ENCODE measurements around the gene ITPKB.
"Not testable (repeated sequence)": the region's sequence is repeated elsewhere in the genome, so short reads cannot be mapped to it uniquely, and the experiment has no call there.

The ITPKB gene

GRCh38 chr1:226603022-226603857, 135.8 kb downstream of the ITPKB start:
- DNase-seq (ENCODE audit: low read depth in 2 of 2): no peak

GRCh38 chr1:226602186-226603021, 136.7 kb downstream of the ITPKB start:
- DNase-seq (ENCODE audit: low read depth in 2 of 2): no peak

GRCh38 chr1:226601456-226601855, 137.6 kb downstream of the ITPKB start:
- no peak for DNase-seq (ENCODE audit: low read depth in 2 of 2)

DNA sequence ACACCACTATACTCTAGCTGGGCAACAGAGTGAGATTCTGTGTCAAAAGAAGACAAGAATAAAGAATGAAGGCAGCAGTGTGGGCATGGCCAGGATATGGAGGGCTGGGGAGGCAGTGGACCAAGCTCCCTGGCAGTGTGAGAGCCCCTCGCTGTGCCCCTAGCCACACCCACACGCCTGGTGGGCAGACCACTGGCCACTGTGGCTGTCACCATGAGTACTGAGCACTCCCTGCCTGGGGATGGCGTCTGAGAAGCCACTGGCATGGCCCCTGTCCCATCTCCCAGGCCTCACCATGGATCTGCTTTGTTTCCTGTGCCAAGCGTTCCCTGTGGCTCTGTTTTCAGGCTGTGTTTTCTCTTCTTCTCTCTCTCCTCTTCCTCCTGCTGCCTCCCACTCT, 138.8 kb downstream of the ITPKB start:
- DNase-seq (ENCODE audit: low read depth in 2 of 2): no peak

DNA sequence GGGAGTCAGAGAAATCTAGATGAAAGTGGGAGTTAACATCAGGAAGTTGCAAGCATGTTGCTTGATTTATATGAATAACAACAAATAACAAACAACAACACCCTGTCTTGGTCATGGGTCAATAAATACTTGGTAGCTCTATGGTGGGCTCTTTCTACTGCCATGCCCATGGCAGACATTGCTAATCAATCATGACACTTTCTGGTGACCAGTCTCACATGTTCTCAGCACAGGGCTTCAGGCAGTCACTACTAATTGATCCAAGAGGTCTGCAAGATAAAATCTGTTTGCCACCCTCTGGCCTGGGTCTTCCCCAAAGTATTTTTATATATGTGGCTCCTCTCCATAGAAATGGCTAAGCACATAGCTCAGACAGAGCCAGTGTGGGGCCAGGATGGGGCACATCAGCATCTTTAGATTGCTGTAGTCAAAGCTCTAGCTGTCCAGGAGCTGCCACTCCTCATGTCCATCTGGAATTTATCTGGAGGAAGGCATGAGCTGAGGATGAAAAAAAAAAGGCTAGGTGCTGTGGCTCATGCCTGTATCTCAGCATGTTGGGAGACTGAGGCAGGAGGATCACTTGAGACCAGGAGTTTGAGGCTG, 139.3 kb downstream of the ITPKB start:
- DNase-seq (ENCODE audit: low read depth in 2 of 2): no peak

- not testable (repeated sequence) for DNase-seq (ENCODE audit: low read depth in 2 of 2)
Observed at GRCh38 chr1:226598955-226599354, 140.1 kb downstream of the ITPKB start.

DNA sequence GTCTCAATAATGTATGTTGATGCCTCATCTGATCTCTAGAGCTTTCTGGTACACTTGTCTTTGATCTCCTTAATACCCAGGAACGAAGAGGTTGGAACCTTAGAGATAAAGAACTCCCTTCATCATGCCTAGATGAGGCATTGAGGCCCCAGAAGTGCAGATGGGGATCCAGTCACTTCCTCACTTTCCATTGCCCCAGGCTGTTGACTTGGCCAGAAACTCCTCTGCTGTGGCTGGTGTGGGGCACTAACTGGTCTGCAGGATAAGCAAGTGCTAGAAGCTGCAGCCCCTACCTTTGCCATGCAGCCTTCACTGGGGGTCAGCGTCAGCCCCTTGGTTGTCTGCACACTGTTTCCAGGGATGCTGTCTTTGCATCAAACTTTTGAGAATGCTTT, 140.6 kb downstream of the ITPKB start:
- DNase-seq (ENCODE audit: low read depth in 2 of 2): no peak

DNA sequence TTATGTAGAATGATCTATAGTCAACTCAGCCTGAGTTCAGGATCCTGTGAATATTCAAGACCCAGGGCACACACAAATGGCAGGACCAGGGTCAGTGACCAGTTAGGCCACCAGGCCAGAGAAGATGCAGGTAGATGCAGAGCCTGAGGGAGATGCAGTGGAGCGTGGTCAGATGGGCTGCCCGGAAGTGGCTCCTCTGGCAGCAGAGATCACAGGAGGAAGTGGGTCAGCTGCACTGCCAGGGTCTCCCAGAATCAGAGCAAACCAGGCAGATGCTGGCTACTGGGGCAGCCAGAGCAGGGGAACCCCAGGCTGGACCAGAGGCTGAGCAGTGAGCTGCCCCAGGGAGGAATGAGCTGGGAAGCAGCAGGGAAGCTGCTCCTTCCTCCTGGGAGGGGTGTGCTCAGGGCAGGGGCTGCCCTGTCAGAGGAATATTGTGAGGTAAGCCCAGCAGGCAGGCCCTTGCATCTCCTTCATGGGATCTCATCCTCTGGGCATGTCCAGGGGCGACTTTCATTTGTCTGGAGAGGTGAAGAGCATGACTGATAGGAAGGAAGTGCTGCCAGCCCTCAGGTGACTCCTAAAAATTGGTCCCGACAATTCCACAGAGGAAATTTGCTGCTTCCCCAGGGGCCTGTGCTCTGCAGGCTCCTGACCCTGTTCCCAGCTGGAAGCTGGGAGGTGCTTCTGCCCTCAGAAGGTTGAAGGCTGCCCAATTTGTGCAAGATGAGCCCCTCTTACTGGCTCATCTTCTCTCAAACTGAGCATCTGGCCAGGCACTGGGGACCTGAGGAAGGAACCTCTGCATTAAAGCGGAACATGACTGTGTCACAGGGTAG, 141.2 kb downstream of the ITPKB start:
- no peak for DNase-seq (ENCODE audit: low read depth in 2 of 2)

DNA sequence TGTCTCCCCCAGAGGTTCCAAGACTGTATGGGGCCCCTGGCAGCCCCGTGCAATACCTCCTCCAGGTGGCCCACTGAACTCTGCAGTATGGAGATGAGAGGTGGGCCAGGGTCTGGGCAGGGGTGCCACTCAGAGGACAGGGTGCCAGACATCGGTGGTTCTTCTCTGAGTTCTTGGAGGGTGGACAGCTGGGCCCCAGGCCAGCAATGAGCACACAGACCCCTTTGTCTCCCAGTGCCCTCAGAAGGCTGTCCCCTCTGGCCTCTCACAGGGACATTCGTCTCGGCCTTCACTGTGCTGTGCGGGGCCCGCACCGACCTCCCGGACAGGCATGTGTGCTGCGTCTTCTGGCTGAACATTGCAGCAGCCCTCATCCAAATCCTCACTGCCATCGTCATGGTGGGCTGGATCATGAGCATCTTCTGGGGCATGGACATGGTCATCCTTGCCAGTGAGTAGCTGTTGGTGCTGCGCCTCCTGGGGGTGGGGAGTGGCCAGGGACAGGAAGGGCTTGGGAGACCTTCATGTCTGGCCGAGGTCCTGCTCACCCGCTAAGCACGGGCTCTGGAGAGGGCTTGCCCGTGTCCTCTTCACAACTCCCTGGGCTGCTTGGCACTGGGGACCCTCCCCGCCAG, 142.4 kb downstream of the ITPKB start:
- no peak for DNase-seq (ENCODE audit: low read depth in 2 of 2)

- DNase-seq (ENCODE audit: low read depth in 2 of 2): no peak
Observed at GRCh38 chr1:226593541-226593940, 145.5 kb downstream of the ITPKB start.

- DNase-seq (ENCODE audit: low read depth in 2 of 2): no peak
Observed at GRCh38 chr1:226590614-226591013, 148.5 kb downstream of the ITPKB start.

GRCh38 chr1:226589008-226589733, 149.9 kb downstream of the ITPKB start:
- DNase-seq (ENCODE audit: low read depth in 2 of 2): no peak

GRCh38 chr1:226588484-226588883, 150.6 kb downstream of the ITPKB start:
- DNase-seq (ENCODE audit: low read depth in 2 of 2): no peak

GRCh38 chr1:226586650-226587422, 152.2 kb downstream of the ITPKB start:
- DNase-seq (ENCODE audit: low read depth in 2 of 2): no peak

GRCh38 chr1:226586116-226586515, 153.0 kb downstream of the ITPKB start:
- no peak for DNase-seq (ENCODE audit: low read depth in 2 of 2)

DNA sequence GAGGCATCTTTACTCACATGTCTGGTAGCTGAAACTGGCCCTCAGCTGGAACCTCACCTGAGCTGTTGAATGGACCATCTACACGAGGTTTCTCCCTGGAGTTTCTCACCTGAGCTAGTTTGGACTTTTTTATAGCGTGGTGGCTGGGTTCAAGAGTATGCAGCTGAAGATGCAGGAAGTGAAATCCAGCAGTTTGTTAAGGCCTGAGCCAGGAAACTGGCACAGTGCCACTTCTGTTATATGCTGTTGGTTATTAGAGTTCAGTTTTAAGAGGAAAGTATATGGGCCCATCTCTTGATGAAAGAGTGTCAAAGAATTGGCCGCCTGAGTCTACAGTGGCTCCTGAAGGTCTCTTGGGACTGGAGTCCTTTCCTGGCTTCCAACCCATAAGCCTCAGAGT, 154.9 kb downstream of the ITPKB start:
- no peak for DNase-seq (ENCODE audit: low read depth in 2 of 2)

DNA sequence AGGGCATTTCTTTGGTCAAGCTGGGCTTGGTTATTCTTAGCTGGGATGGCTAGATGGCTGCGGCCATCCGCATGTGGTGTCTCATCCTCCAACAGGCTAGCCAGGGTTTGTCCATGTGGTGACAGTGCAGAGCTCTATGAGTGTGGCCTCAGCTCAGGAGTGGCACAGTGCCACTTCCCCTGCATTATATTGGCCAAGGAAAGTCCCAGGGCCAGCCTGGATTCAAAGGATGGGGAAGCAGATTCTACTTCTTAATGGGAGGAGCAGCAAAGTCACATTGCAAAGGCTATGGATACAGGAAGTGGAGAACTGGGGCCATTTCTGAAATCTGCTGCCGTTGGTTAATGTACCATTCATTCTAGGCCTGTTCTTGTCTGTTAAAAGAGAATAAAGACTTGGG, 156.1 kb downstream of the ITPKB start:
- DNase-seq (ENCODE audit: low read depth in 2 of 2): no peak
